HepG2 (cell line): ENCODE data around the gene C6orf136. TPM values are rescaled to one million over a fixed set of nuclear protein-coding genes. Genes with fewer than 3 reads are reported as not detected.

Source experiments
- PTBP1 ChIP-seq: fragments of 200-400 bp; formaldehyde crosslinking; IDR thresholded peaks from 2 replicates; pipeline ENCODE4 v1.6.1; 2018; ENCODE audit warnings: low read length, low read depth; ENCODE audit not compliant: poor library complexity, severe bottlenecking
- SIN3A ChIP-seq: IDR thresholded peaks from 2 replicates; pipeline ENCODE4 v1.6.1; 2011; ENCODE audit warnings: low read depth, mild to moderate bottlenecking, control low read depth, low read length, borderline replicate concordance
- ZNF674 ChIP-seq: sonication (generic); formaldehyde crosslinking; IDR thresholded peaks from 2 replicates; pipeline ENCODE4 v1.5.0; 2020; ENCODE audit warnings: low read depth, mild to moderate bottlenecking, missing genetic modification reagents
- polyA plus RNA-seq, 8 experiments: library from polyadenylated mRNA; depleted of rRNA in 3 of 8; stranded (reverse) in 7 of 8; unstranded in 1 of 8; fragments of >200 nt; fragmentation: Illumina TruSeq in 4 of 8; extraction: Trizol in 4 of 8; gene quantifications; 2 replicates each; pipeline versions ENCODE4 v1.2.1 to v1.2.3, GENCODE V29; 2011 to 2016; ENCODE audit warnings: low read depth in 4 of 8, missing spikeins in 1 of 8, mixed read lengths in 1 of 8; ENCODE audit not compliant: insufficient read depth in 1 of 8
- total RNA-seq, 5 experiments: library from RNA; depleted of rRNA; stranded (reverse); fragments of >200 nt; fragmentation: Illumina TruSeq; extraction: Trizol; gene quantifications; 2 replicates each; pipeline ENCODE4 v1.2.3, GENCODE V29; 2016; ENCODE audit warnings: low read depth in 1 of 5
- TF ChIP-seq, protein P1 (sequence below): sonication (generic); formaldehyde crosslinking; IDR thresholded peaks from one replicate; pipeline ENCODE4 v1.5.1; 2020; ENCODE audit warnings: mild to moderate bottlenecking, missing genetic modification reagents; ENCODE audit errors: not compliant biosample characterization
- TF ChIP-seq, protein P2 (sequence below): sonication (generic); formaldehyde crosslinking; IDR thresholded peaks from 2 replicates; pipeline ENCODE4 v1.5.0; 2020; ENCODE audit warnings: mild to moderate bottlenecking, missing genetic modification reagents
- TF ChIP-seq, protein P3 (sequence below): sonication (generic); formaldehyde crosslinking; IDR thresholded peaks from 2 replicates; pipeline ENCODE4 v1.5.0; 2020; ENCODE audit warnings: mild to moderate bottlenecking, missing genetic modification reagents, moderate library complexity

The C6orf136 gene
- total and polyA plus RNA-seq, 2 of the 13 experiments (the other 11 are each of a cell fraction or from before 2014, with no cell fraction given): 12.0 to 26.2 TPM

DNA sequence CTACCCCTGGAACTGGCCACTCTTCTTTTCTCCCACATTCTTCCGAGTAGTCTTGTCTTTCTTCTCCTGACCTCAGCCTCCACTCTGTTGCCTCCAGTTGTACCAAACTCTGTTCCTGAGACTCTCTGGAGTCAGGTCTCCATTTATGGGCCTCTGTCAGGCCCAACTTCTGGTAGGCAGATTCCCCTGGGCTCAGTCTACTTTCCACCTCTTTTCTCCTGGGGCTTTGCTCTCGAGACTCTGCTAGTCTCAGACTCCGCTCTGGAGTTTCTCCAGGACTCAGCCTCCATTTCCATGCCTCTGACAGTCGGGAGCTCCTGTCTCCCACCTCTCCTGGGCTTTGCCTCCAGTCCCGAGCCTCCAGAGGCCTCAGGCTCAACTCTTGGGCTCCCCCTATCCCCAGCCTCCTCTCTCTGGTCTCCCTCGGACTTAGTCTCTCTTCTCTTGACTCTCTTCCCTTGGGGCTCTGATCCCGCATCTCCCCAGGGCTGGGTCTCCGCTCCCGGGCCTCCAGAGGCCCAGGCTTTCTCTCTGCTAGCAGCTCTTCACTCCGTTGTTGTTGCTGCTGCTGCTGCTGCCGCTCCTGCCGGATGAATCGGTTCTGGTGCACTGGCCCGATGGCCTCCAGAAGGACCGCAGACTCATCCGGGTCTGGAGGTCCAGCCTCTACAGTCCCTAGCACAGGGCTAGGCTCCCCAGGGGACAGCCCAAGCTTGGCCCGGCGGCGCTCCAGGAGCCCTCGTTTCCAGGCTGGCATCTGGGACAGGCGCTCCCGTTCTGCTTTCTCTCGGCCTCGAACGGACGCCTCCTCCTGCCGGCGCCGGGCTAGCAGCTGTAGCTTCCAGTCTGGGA, 38.5 kb downstream of the C6orf136 start (continued):
- TF ChIP-seq, protein P1, sequence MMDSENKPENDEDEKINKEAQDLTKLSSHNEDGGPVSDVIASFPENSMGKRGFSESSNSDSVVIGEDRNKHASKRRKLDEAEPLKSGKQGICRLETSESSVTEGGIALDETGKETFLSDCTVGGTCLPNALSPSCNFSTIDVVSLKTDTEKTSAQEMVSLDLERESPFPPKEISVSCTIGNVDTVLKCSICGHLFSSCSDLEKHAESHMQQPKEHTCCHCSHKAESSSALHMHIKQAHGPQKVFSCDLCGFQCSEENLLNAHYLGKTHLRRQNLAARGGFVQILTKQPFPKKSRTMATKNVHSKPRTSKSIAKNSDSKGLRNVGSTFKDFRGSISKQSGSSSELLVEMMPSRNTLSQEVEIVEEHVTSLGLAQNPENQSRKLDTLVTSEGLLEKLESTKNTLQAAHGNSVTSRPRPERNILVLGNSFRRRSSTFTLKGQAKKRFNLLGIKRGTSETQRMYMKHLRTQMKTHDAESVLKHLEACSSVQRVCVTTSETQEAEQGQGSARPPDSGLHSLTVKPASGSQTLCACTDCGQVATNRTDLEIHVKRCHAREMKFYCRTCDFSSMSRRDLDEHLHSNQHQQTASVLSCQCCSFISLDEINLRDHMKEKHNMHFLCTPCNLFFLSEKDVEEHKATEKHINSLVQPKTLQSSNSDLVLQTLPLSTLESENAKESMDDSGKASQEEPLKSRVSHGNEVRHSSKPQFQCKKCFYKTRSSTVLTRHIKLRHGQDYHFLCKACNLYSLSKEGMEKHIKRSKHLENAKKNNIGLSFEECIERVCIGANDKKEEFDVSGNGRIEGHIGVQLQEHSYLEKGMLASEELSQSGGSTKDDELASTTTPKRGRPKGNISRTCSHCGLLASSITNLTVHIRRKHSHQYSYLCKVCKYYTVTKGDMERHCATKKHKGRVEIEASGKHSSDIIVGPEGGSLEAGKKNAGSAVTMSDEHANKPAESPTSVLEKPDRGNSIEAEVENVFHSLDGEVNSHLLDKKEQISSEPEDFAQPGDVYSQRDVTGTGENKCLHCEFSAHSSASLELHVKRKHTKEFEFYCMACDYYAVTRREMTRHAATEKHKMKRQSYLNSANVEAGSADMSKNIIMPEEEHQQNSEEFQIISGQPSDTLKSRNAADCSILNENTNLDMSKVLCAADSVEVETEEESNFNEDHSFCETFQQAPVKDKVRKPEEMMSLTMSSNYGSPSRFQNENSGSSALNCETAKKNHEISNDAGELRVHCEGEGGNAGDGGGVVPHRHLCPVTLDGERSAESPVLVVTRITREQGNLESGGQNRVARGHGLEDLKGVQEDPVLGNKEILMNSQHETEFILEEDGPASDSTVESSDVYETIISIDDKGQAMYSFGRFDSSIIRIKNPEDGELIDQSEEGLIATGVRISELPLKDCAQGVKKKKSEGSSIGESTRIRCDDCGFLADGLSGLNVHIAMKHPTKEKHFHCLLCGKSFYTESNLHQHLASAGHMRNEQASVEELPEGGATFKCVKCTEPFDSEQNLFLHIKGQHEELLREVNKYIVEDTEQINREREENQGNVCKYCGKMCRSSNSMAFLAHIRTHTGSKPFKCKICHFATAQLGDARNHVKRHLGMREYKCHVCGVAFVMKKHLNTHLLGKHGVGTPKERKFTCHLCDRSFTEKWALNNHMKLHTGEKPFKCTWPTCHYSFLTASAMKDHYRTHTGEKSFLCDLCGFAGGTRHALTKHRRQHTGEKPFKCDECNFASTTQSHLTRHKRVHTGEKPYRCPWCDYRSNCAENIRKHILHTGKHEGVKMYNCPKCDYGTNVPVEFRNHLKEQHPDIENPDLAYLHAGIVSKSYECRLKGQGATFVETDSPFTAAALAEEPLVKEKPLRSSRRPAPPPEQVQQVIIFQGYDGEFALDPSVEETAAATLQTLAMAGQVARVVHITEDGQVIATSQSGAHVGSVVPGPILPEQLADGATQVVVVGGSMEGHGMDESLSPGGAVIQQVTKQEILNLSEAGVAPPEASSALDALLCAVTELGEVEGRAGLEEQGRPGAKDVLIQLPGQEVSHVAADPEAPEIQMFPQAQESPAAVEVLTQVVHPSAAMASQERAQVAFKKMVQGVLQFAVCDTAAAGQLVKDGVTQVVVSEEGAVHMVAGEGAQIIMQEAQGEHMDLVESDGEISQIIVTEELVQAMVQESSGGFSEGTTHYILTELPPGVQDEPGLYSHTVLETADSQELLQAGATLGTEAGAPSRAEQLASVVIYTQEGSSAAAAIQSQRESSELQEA (CRISPR knock-in tag): peak; percentile 13
- TF ChIP-seq ZNF674 (CRISPR knock-in tag): no peak
- TF ChIP-seq, protein P2, sequence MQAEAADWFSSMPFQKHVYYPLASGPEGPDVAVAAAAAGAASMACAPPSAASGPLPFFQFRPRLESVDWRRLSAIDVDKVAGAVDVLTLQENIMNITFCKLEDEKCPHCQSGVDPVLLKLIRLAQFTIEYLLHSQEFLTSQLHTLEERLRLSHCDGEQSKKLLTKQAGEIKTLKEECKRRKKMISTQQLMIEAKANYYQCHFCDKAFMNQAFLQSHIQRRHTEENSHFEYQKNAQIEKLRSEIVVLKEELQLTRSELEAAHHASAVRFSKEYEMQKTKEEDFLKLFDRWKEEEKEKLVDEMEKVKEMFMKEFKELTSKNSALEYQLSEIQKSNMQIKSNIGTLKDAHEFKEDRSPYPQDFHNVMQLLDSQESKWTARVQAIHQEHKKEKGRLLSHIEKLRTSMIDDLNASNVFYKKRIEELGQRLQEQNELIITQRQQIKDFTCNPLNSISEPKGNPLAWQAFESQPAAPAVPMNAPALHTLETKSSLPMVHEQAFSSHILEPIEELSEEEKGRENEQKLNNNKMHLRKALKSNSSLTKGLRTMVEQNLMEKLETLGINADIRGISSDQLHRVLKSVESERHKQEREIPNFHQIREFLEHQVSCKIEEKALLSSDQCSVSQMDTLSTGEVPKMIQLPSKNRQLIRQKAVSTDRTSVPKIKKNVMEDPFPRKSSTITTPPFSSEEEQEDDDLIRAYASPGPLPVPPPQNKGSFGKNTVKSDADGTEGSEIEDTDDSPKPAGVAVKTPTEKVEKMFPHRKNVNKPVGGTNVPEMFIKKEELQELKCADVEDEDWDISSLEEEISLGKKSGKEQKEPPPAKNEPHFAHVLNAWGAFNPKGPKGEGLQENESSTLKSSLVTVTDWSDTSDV (CRISPR knock-in tag): no peak
- peak; percentile 33 for TF ChIP-seq PTBP1
- TF ChIP-seq SIN3A: no peak
- TF ChIP-seq, protein P3, sequence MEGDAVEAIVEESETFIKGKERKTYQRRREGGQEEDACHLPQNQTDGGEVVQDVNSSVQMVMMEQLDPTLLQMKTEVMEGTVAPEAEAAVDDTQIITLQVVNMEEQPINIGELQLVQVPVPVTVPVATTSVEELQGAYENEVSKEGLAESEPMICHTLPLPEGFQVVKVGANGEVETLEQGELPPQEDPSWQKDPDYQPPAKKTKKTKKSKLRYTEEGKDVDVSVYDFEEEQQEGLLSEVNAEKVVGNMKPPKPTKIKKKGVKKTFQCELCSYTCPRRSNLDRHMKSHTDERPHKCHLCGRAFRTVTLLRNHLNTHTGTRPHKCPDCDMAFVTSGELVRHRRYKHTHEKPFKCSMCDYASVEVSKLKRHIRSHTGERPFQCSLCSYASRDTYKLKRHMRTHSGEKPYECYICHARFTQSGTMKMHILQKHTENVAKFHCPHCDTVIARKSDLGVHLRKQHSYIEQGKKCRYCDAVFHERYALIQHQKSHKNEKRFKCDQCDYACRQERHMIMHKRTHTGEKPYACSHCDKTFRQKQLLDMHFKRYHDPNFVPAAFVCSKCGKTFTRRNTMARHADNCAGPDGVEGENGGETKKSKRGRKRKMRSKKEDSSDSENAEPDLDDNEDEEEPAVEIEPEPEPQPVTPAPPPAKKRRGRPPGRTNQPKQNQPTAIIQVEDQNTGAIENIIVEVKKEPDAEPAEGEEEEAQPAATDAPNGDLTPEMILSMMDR (CRISPR knock-in tag): 0 out of 2 replicates have a peak, but pooled peaks have one; percentile 16
